Heart right ventricle (tissue), 16 donors: ENCODE data around the gene GATAD2A. TPM values are rescaled to one million over a fixed set of nuclear protein-coding genes. Genes with fewer than 3 reads are reported as not detected.

ENCODE experiments used
- ATAC-seq, 8 donors: fragments of 200-7000 bp; cut with Tn5 transposase; one replicate each; pipeline ENCODE4 v1.9.1; 2020; ENCODE audit warnings: mild to moderate bottlenecking in 8 of 8, moderate library complexity in 8 of 8, moderate number of reproducible peaks in 1 of 8
- DNase-seq, 2 donors: peaks; one replicate each; pipeline ENCODE4 v3.0.0-alpha.2; 2020
- H3K27ac ChIP-seq, 10 donors: fragments of 200-600 bp; sonication (generic) in 2 of 10; one replicate each; pipeline versions ENCODE4 v1.5.0 to v1.8.0; 2020 to 2022; ENCODE audit warnings: mild to moderate bottlenecking in 3 of 10
- H3K27me3 ChIP-seq, 7 donors: fragments of 200-600 bp; one replicate each; pipeline ENCODE4 v1.8.0; 2021 to 2022; ENCODE audit warnings: mild to moderate bottlenecking in 2 of 7
- H3K36me3 ChIP-seq, 9 donors: fragments of 200-600 bp; sonication (generic) in 1 of 9; one replicate each; pipeline versions ENCODE4 v1.5.0 to v1.8.0; 2020 to 2022; ENCODE audit warnings: mild to moderate bottlenecking in 2 of 9
- H3K4me1 ChIP-seq, 9 donors: fragments of 200-600 bp; sonication (generic) in 1 of 9; one replicate each; pipeline versions ENCODE4 v1.5.0 to v1.8.0; 2020 to 2022; ENCODE audit warnings: mild to moderate bottlenecking in 4 of 9
- H3K4me3 ChIP-seq, 10 donors: fragments of 200-600 bp; sonication (generic) in 2 of 10; one replicate each; pipeline versions ENCODE4 v1.5.0 to v1.8.0; 2020 to 2022; ENCODE audit warnings: mild to moderate bottlenecking in 7 of 10, moderate library complexity in 2 of 10
- H3K9me3 ChIP-seq, 11 donors: fragments of 200-600 bp in 10 of 11; sonication (generic) in 2 of 11; one replicate each; pipeline versions ENCODE4 v1.5.0 to v1.8.0; 2013 to 2022; ENCODE audit warnings: mild to moderate bottlenecking in 2 of 11, control low read depth in 1 of 11, moderate library complexity in 1 of 11
- CTCF ChIP-seq, 9 donors: fragments of 200-600 bp; sonication (generic) in 2 of 9; IDR thresholded peaks; one replicate each; pipeline versions ENCODE4 v1.5.0 to v1.8.0; 2021 to 2022; ENCODE audit warnings: antibody characterized with exemption in 9 of 9, mild to moderate bottlenecking in 5 of 9, moderate library complexity in 1 of 9
- WGBS, 2 donors: extraction: QIAGEN DNeasy Blood & Tissue Kit; methylation state at CpG; one replicate each; pipeline ENCODE4 v1.1.7; 2013; ENCODE audit warnings: inconsistent platforms in 1 of 2; 5-methylcytosine and 5-hydroxymethylcytosine counted together
- intact Hi-C, 10 donors: fragments of 100-400 bp; cut with DNase I; formaldehyde crosslinking; loops; one replicate each; pipeline versions ENCODE4 v1.11.1 to v1.14.2; 2022
- polyA plus RNA-seq, 2 donors: library from polyadenylated mRNA; stranded (reverse); fragments of 200-250 nt; gene quantifications; one replicate each; pipeline ENCODE4 v1.2.3, GENCODE V29; 2013
- total RNA-seq, 10 donors: library from RNA; stranded (reverse); fragmentation: NEBNext Ultra II Directional in 3 of 10; extraction: Animal tissue kit (Norgen Biotek cat#: 25700) in 3 of 10; gene quantifications; one replicate each; pipeline versions ENCODE4 v1.2.1 to v1.2.4, GENCODE V29; 2021 to 2023
- donor health status: Arrhythmogenic right ventricular cardiomyopathy.
- donor health status: ischemic (EF 13 %, LVEDD 7.1; RV severe dilation, severe dysfunction).
- donor health status: healthy with polysubstance abuse.
- donor health status: DM: no; HTN: yes; CAD: no.
- donor health status: DM: no; HTN: no; CAD: no.
- donor health status: ischemic (EF 25% LVEDD 6.9; RV normal size, moderate dysfunction).
- donor health status: ischemic (EF 25% LVEDD 5.7; RV mildly dilated, moderate dysfunction).
- donor health status: healthy.
- donor health status: DM: yes; HTN: yes; CAD: no.
- donor health status: Ischemic cardiomyopathy.
- donor health status: ischemic (EF 35%, LVEDD 5.7; RV mildly dilated, moderate dysfunction).
- donor health status: nonischemic (EF 11% LVEDD 7.7; RV severe dilation, severe dysfunction).
- donor health status: DM: yes; HTN: yes; CAD: no.
- donor health status: PGD.
- donor health status: ischemic (EF 29% LVEDD 5.4; RV normal size, mild dysfunction).
- donor health status: nonischemic (EF 23%, LVEDD 6.1; RV moderate dilation, normal function).

GATAD2A gene
- total and polyA plus RNA-seq, 12 donors = 7.5 to 48.5 (median 25.8) TPM

DNA sequence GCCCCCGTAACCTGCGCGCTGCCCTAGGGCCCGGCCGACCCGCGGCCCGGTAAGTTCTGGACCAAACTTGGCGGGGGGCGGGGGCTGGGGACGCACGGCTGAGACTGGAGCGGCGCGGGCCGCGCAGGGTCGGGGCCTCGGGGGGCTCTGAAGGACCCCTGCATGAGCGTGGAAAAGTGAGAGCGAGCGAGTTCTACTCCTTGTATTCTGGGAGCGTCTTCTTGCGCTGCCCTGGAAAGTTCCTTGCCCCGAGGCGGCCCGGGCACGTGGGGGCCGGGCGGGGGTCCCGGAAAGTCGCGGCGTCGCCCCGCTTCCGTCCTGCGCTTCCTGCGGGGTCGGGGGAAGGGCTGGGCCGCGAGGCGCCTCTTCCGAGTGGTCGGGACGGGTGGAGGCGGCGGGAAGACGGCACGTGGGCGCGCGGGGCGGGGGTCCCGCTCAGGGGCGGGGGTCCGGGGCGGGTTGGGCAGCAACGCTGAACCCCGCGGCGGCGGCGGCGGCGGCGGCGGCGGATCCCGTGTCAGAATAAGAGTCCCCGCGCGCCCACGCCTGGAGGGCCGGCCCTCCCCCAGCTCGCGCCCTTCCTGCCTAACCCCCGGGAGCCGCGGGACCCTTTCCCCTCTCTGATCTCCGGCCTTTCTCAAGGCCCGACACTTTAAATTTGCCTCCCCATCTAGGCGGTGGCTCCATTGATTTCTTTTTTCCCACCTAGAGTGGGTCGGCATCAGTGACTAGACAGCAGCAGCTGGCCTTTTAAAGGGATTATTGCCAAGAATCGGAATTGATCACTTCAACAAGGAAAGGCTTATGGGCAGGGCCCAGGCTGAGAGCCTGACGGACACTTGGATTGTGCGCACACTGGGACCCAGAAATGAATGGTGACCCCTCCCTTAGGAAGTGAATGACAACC, 749 bp downstream of the GATAD2A start:
- no peak for TF ChIP-seq CTCF (IDR thresholded peaks at IDR 0.05)
- DNase-seq (peak; percentile 58 to 61), ATAC-seq (peak; percentile 2 to 38 (median 22))
- peaks cover 19 to 77% (median 52%) of the 10 kb centered on the region in 9 donors for H3K4me1 ChIP-seq
- WGBS, 2 donors = 0 to 1% methylated on average over 73 to 87 of the region's 87 CpGs
- H3K27ac ChIP-seq = peak overlapping the region; percentile 72 to 95 (median 88)
- peak overlapping the region; percentile 80 to 98 (median 92) for H3K4me3 ChIP-seq
- no peaks in the 10 kb centered on the region for H3K27me3 ChIP-seq
- intact Hi-C loops = loop anchor here in 7 of 10 donors (1.0 to 10.0 kb wide), 9 partner anchors 19 to 81 kb away; no protein-coding TSS in a partner anchor
- no peaks in the 10 kb centered on the region for H3K9me3 ChIP-seq
- H3K36me3 ChIP-seq = peaks cover 0 to 2% (median 0%) of the 10 kb centered on the region in 9 donors

GRCh38 chr19:19406878-19407632, 1.6 kb downstream of the GATAD2A start:
- no peak for ATAC-seq
- H3K9me3 ChIP-seq = no peaks in the 10 kb centered on the region
- intact Hi-C loops = loop anchor here in 6 of 10 donors (5.0 to 10.0 kb wide), 6 partner anchors 40 to 80 kb away; no protein-coding TSS in a partner anchor
- H3K36me3 ChIP-seq = peaks cover 0 to 6% (median 0%) of the 10 kb centered on the region in 9 donors
- H3K4me1 ChIP-seq = peaks cover 19 to 82% (median 59%) of the 10 kb centered on the region in 9 donors
- DNase-seq = no peak
- H3K27ac ChIP-seq = peak overlapping the region in 8 of 10 donors; percentile 84 to 95 (median 90)
- WGBS, 2 donors = 21 to 30% methylated on average over 12 of the region's 12 CpGs
- TF ChIP-seq CTCF (IDR thresholded peaks at IDR 0.05) = peak in 4 of 9 donors; percentile 46 to 53 (median 48)
- peak overlapping the region; percentile 80 to 98 (median 92) for H3K4me3 ChIP-seq
- no peaks in the 10 kb centered on the region for H3K27me3 ChIP-seq

DNA sequence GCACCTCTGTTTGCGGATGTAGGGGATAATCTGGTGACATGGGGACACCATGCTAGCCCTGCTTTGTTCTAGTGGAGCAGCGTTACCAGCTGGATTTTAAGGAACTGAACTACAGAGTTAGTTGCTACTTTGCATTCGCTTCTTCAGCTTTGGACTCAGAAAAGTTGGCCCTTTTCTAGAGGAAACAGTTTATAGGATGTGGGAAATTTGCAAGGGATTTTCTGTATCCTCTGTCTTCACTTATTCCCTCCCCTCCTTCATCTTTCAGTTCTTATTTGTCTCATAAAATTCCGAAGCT, 2.1 kb downstream of the GATAD2A start:
- H3K4me3 ChIP-seq = peak overlapping the region in 7 of 10 donors; percentile 86 to 98 (median 93)
- H3K36me3 ChIP-seq = peaks cover 0 to 6% (median 0%) of the 10 kb centered on the region in 9 donors
- no peaks in the 10 kb centered on the region for H3K9me3 ChIP-seq
- peak overlapping the region in 5 of 10 donors; percentile 84 to 92 (median 91) for H3K27ac ChIP-seq
- WGBS, 2 donors = 65 to 72% methylated on average over 4 of the region's 4 CpGs
- DNase-seq (no peak), ATAC-seq (no peak)
- TF ChIP-seq CTCF (IDR thresholded peaks at IDR 0.05) = no peak
- intact Hi-C loops = loop anchor here in 6 of 10 donors (5.0 to 10.0 kb wide), 6 partner anchors 40 to 80 kb away; no protein-coding TSS in a partner anchor
- H3K27me3 ChIP-seq = no peaks in the 10 kb centered on the region
- peaks cover 19 to 80% (median 60%) of the 10 kb centered on the region in 9 donors for H3K4me1 ChIP-seq

- intact Hi-C loops = loop anchor here in 6 of 10 donors (5.0 to 10.0 kb wide), 6 partner anchors 42 to 78 kb away; no protein-coding TSS in a partner anchor
- Histone ChIP-seq H3K36me3 (peaks cover 0 to 6% (median 0%) of the 10 kb centered on the region in 9 donors), H3K27me3 (no peaks in the 10 kb centered on the region), H3K4me3 (no peak overlapping the region), H3K9me3 (no peaks in the 10 kb centered on the region), H3K4me1 (peaks cover 19 to 72% (median 65%) of the 10 kb centered on the region in 9 donors), H3K27ac (no peak overlapping the region)
- DNase-seq (no peak), ATAC-seq (no peak)
- TF ChIP-seq CTCF (IDR thresholded peaks at IDR 0.05) = no peak
- 65 to 69% methylated on average over 4 of the region's 4 CpGs for WGBS, 2 donors
Observed at GRCh38 chr19:19409205-19409604, 3.7 kb downstream of the GATAD2A start.
